HepG2 (cell line): ENCODE data around the gene CAPN10. TPM values are rescaled to one million over a fixed set of nuclear protein-coding genes. Genes with fewer than 3 reads are reported as not detected.

Source experiments
- CREB1 ChIP-seq, 2 experiments: fragments of 450-650 bp in 1 of 2; IDR thresholded peaks; 2 replicates each; pipeline ENCODE4 v1.6.1; 2016 to 2017; ENCODE audit warnings: control low read depth in 1 of 2, mild to moderate bottlenecking in 1 of 2, missing compliant biosample characterization in 1 of 2, missing genetic modification characterization in 1 of 2
- HNRNPH1 ChIP-seq: fragments of 200-400 bp; formaldehyde crosslinking; optimal IDR thresholded peaks from 2 replicates; pipeline ENCODE3; 2017; ENCODE audit warnings: mild to moderate bottlenecking, low read depth, low read length
- PCBP1 ChIP-seq: fragments of 200-400 bp; formaldehyde crosslinking; IDR thresholded peaks from 2 replicates; pipeline ENCODE4 v1.6.1; 2017; ENCODE audit warnings: mild to moderate bottlenecking, low read depth, low read length, borderline replicate concordance
- SP140L ChIP-seq: sonication (generic); formaldehyde crosslinking; IDR thresholded peaks from 2 replicates; pipeline ENCODE4 v1.4.0; 2020; ENCODE audit warnings: missing genetic modification reagents, borderline replicate concordance
- SSRP1 ChIP-seq: IDR thresholded peaks from 2 replicates; pipeline ENCODE4 v1.6.1; 2016; ENCODE audit warnings: control low read depth
- TOPORS ChIP-seq: sonication (generic); formaldehyde crosslinking; IDR thresholded peaks from 2 replicates; pipeline ENCODE4 v1.8.0; 2023; ENCODE audit warnings: mild to moderate bottlenecking, missing genetic modification reagents
- U2AF1 ChIP-seq: fragments of 200-400 bp; formaldehyde crosslinking; optimal IDR thresholded peaks from 2 replicates; pipeline ENCODE3; 2017; ENCODE audit warnings: mild to moderate bottlenecking, low read depth, low read length
- ZNF562 ChIP-seq: sonication (generic); formaldehyde crosslinking; IDR thresholded peaks from 2 replicates; pipeline ENCODE4 v1.8.0; 2022; ENCODE audit warnings: missing genetic modification reagents, borderline replicate concordance
- ZNF737 ChIP-seq: sonication (generic); formaldehyde crosslinking; IDR thresholded peaks from 2 replicates; pipeline ENCODE4 v1.5.0; 2020; ENCODE audit warnings: missing genetic modification reagents, mild to moderate bottlenecking, borderline replicate concordance
- ZSCAN29 ChIP-seq: sonication (generic); formaldehyde crosslinking; conservative IDR thresholded peaks from 2 replicates; pipeline ENCODE4 v1.4.0; 2020; ENCODE audit warnings: mild to moderate bottlenecking, missing genetic modification reagents
- polyA plus RNA-seq, 8 experiments: library from polyadenylated mRNA; depleted of rRNA in 3 of 8; stranded (reverse) in 7 of 8; unstranded in 1 of 8; fragments of >200 nt; fragmentation: Illumina TruSeq in 4 of 8; extraction: Trizol in 4 of 8; gene quantifications; 2 replicates each; pipeline versions ENCODE4 v1.2.1 to v1.2.3, GENCODE V29; 2011 to 2016; ENCODE audit warnings: low read depth in 4 of 8, missing spikeins in 1 of 8, mixed read lengths in 1 of 8; ENCODE audit not compliant: insufficient read depth in 1 of 8
- total RNA-seq, 5 experiments: library from RNA; depleted of rRNA; stranded (reverse); fragments of >200 nt; fragmentation: Illumina TruSeq; extraction: Trizol; gene quantifications; 2 replicates each; pipeline ENCODE4 v1.2.3, GENCODE V29; 2016; ENCODE audit warnings: low read depth in 1 of 5
- TF ChIP-seq, protein P1 (sequence below): sonication (generic); formaldehyde crosslinking; IDR thresholded peaks from 2 replicates; pipeline ENCODE4 v1.5.0; 2020; ENCODE audit warnings: mild to moderate bottlenecking, missing genetic modification reagents, borderline replicate concordance
- TF ChIP-seq, protein P2 (sequence below): IDR thresholded peaks from 2 replicates; pipeline ENCODE4 v1.6.1; 2016; ENCODE audit warnings: missing compliant biosample characterization, missing genetic modification reagents, borderline replicate concordance
- TF ChIP-seq, protein P3 (sequence below): sonication (generic); formaldehyde crosslinking; IDR thresholded peaks from 2 replicates; pipeline ENCODE4 v1.8.0; 2022; ENCODE audit warnings: mild to moderate bottlenecking, missing genetic modification reagents, moderate library complexity
- TF ChIP-seq, protein P4 (sequence below), 2 experiments: sonication (generic) in 1 of 2; formaldehyde crosslinking in 1 of 2; IDR thresholded peaks; 2 replicates each; pipeline versions ENCODE4 v1.6.1 to v1.9.0; 2014 to 2022; ENCODE audit warnings: antibody characterized with exemption in 1 of 2, borderline replicate concordance in 1 of 2, inconsistent platforms in 1 of 2, low read depth in 1 of 2, missing genetic modification reagents in 1 of 2

The CAPN10 gene
- total and polyA plus RNA-seq, 2 of the 13 experiments (the other 11 are each of a cell fraction or from before 2014, with no cell fraction given): 27.6 to 32.4 TPM

DNA sequence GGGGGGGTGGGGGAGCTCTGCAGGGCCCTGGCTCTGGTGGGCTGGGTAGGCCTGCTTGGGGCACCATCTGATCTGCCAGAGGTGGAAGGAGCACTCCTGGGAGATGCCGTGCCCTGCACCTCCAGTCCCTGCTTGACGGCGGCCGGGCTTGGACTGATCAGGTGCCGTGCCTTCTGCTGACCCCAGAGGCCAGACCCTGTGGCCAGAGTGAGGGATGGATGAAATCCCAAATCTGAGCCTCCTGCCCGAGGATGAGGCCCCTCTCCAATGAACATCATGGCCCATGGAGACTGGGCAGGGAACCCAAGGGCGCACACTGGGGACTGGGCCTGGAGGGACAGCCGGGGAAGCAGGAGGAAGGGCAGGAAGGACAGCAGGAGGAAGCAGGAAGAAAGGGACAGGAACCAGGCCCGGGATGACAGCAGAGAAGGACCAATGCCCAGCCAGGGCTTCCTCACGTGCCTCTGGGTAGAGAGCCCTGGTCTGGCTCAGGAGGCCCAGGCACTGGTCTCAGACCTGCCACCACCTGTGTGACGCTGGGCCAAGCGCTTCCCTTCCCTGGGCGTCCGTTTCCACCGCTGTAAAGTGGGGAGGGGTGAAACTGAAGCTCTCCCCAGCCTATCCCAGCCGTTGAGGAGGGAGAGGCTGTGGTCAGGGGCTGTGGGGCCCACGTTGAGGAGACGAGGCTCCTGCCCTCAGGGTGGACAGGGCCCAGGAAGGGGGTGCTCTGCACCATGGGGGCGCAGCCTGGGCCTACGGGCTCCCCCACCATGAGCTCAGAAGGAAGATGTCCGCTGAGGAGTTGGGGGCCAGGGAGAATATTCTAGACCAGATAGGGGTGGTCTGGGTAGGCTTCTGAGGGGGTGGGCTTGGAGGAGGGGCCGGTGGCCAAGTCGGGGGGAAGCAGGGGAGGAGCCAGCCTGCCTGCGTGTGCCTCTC is 37.7 kb downstream of the CAPN10 start (continued):
- TF ChIP-seq ZSCAN29 (CRISPR knock-in tag) (no peak), SP140L (CRISPR knock-in tag) (no peak), ZNF562 (CRISPR knock-in tag) (no peak), TOPORS (CRISPR knock-in tag) (no peak), CREB1 (IDR thresholded peaks at IDR 0.05) (no peak), CREB1 (CRISPR knock-in tag; IDR thresholded peaks at IDR 0.05) (no peak), SSRP1 (CRISPR knock-in tag) (no peak), U2AF1 (no peak), PCBP1 (no peak), HNRNPH1 (no peak), ZNF737 (CRISPR knock-in tag) (no peak)
- TF ChIP-seq, protein P1, sequence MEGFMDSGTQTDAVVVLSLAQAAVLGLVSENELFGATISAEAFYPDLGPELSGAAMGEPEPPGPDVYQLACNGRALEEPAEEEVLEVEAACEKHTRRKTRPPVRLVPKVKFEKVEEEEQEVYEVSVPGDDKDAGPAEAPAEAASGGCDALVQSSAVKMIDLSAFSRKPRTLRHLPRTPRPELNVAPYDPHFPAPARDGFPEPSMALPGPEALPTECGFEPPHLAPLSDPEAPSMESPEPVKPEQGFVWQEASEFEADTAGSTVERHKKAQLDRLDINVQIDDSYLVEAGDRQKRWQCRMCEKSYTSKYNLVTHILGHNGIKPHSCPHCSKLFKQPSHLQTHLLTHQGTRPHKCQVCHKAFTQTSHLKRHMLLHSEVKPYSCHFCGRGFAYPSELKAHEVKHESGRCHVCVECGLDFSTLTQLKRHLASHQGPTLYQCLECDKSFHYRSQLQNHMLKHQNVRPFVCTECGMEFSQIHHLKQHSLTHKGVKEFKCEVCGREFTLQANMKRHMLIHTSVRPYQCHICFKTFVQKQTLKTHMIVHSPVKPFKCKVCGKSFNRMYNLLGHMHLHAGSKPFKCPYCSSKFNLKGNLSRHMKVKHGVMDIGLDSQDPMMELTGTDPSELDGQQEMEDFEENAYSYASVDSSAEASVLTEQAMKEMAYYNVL (CRISPR knock-in tag): no peak
- TF ChIP-seq, protein P2, sequence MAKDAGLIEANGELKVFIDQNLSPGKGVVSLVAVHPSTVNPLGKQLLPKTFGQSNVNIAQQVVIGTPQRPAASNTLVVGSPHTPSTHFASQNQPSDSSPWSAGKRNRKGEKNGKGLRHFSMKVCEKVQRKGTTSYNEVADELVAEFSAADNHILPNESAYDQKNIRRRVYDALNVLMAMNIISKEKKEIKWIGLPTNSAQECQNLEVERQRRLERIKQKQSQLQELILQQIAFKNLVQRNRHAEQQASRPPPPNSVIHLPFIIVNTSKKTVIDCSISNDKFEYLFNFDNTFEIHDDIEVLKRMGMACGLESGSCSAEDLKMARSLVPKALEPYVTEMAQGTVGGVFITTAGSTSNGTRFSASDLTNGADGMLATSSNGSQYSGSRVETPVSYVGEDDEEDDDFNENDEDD: 0 out of 2 replicates have a peak, but pooled peaks have one; percentile 11
- TF ChIP-seq, protein P3, sequence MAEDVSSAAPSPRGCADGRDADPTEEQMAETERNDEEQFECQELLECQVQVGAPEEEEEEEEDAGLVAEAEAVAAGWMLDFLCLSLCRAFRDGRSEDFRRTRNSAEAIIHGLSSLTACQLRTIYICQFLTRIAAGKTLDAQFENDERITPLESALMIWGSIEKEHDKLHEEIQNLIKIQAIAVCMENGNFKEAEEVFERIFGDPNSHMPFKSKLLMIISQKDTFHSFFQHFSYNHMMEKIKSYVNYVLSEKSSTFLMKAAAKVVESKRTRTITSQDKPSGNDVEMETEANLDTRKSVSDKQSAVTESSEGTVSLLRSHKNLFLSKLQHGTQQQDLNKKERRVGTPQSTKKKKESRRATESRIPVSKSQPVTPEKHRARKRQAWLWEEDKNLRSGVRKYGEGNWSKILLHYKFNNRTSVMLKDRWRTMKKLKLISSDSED (CRISPR knock-in tag): no peak
- TF ChIP-seq, protein P4, sequence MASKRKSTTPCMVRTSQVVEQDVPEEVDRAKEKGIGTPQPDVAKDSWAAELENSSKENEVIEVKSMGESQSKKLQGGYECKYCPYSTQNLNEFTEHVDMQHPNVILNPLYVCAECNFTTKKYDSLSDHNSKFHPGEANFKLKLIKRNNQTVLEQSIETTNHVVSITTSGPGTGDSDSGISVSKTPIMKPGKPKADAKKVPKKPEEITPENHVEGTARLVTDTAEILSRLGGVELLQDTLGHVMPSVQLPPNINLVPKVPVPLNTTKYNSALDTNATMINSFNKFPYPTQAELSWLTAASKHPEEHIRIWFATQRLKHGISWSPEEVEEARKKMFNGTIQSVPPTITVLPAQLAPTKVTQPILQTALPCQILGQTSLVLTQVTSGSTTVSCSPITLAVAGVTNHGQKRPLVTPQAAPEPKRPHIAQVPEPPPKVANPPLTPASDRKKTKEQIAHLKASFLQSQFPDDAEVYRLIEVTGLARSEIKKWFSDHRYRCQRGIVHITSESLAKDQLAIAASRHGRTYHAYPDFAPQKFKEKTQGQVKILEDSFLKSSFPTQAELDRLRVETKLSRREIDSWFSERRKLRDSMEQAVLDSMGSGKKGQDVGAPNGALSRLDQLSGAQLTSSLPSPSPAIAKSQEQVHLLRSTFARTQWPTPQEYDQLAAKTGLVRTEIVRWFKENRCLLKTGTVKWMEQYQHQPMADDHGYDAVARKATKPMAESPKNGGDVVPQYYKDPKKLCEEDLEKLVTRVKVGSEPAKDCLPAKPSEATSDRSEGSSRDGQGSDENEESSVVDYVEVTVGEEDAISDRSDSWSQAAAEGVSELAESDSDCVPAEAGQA (IDR thresholded peaks at IDR 0.05; ENCODE audit: low read depth): no peak
- TF ChIP-seq, protein P4 (CRISPR knock-in tag; IDR thresholded peaks at IDR 0.05; ENCODE audit: borderline replicate concordance): no peak
